ENCODE measurements around the gene SOX6.
"Not testable (repeated sequence)": the region's sequence is repeated elsewhere in the genome, so short reads cannot be mapped to it uniquely, and the experiment has no call there.

Gene SOX6

GRCh38 chr11:16148301-16148931 is 207.9 kb downstream of the SOX6 start:
- DNase-seq (ENCODE audit: low spot score), result no peak
- TF ChIP-seq CTCF (conservative IDR thresholded peaks at IDR 0.05; ENCODE audit: low read depth), result no peak
- ChIA-PET CTCF (no interaction called here), POLR2A (ENCODE audit: low non-redundant PET) (no interaction called here)
- H3K27ac ChIP-seq, result no peak overlapping the region

GRCh38 chr11:16146980-16147379 is 209.4 kb downstream of the SOX6 start:
- H3K27ac ChIP-seq; DNase-seq (ENCODE audit: low spot score); POLR2A ChIA-PET (ENCODE audit: low non-redundant PET); CTCF ChIA-PET: not testable (repeated sequence)

GRCh38 chr11:16141614-16142013 is 214.7 kb downstream of the SOX6 start:
- H3K27ac ChIP-seq; POLR2A ChIA-PET (ENCODE audit: low non-redundant PET); DNase-seq (ENCODE audit: low spot score); CTCF ChIA-PET: not testable (repeated sequence)

- H3K27ac ChIP-seq; POLR2A ChIA-PET (ENCODE audit: low non-redundant PET); DNase-seq (ENCODE audit: low spot score): not testable (repeated sequence)
- CTCF ChIA-PET, result interaction anchor here (1.1 kb wide), 1 partner anchor 41 kb away, joined by 3 read pairs; no protein-coding TSS in a partner anchor
These were observed 215.2 kb downstream of the SOX6 start for GRCh38 chr11:16141162-16141561.

- TF ChIP-seq CTCF (conservative IDR thresholded peaks at IDR 0.05; ENCODE audit: low read depth), result no peak
- H3K27ac ChIP-seq, result no peak overlapping the region
- ChIA-PET POLR2A (ENCODE audit: low non-redundant PET) (no interaction called here), CTCF (no interaction called here)
- DNase-seq (ENCODE audit: low spot score), result no peak
These were observed 219.5 kb downstream of the SOX6 start for GRCh38 chr11:16136792-16137390.

- TF ChIP-seq CTCF (conservative IDR thresholded peaks at IDR 0.05; ENCODE audit: low read depth), result no peak
- DNase-seq (ENCODE audit: low spot score), result no peak
- POLR2A ChIA-PET (ENCODE audit: low non-redundant PET), result no interaction called here
- no peak overlapping the region for H3K27ac ChIP-seq
- CTCF ChIA-PET, result no interaction called here
These were observed 222.5 kb downstream of the SOX6 start for GRCh38 chr11:16133867-16134266.

GRCh38 chr11:16127732-16128131 is 228.6 kb downstream of the SOX6 start:
- DNase-seq (ENCODE audit: low spot score), result no peak
- no peak for TF ChIP-seq CTCF (conservative IDR thresholded peaks at IDR 0.05; ENCODE audit: low read depth)
- H3K27ac ChIP-seq, result no peak overlapping the region
- ChIA-PET CTCF (no interaction called here), POLR2A (ENCODE audit: low non-redundant PET) (no interaction called here)

- CTCF ChIA-PET, result interaction anchor here (0.5 to 1.0 kb wide), 2 partner anchors 9 to 125 kb away, joined by 8 to 9 read pairs; no protein-coding TSS in a partner anchor
- DNase-seq (ENCODE audit: low spot score), result no peak
- H3K27ac ChIP-seq, result no peak overlapping the region
- TF ChIP-seq CTCF (conservative IDR thresholded peaks at IDR 0.05; ENCODE audit: low read depth), result no peak
- POLR2A ChIA-PET (ENCODE audit: low non-redundant PET), result no interaction called here
These were observed 230.0 kb downstream of the SOX6 start for GRCh38 chr11:16126362-16126761.
